CD8-positive, alpha-beta memory T cell (primary cell): ENCODE results near the gene NBEAL1. TPM values are rescaled to one million over a fixed set of nuclear protein-coding genes. Genes with fewer than 3 reads are reported as not detected.
"Not testable (repeated sequence)": the region's sequence is repeated elsewhere in the genome, so short reads cannot be mapped to it uniquely, and the experiment has no call there.

ENCODE experiments used
- CTCF ChIA-PET: fragments of 350-600 bp; sonication (Branson Sonifier 250); formaldehyde crosslinking; loops from one replicate; lab custom pipeline; 2021; ENCODE audit warnings: antibody characterized with exemption; lab: Charles Lee
- POLR2A ChIA-PET: fragments of 350-600 bp; sonication (Branson Sonifier 250); formaldehyde crosslinking; loops from one replicate; lab custom pipeline; 2021; ENCODE audit warnings: antibody characterized with exemption; lab: Charles Lee
- DNase-seq, 5 donors: peaks; one replicate each; pipeline versions ENCODE4 v3.0.0 to v3.0.0-alpha.2; 2020 to 2022; ENCODE audit warnings: mixed read lengths in 1 of 5
- H3K27ac ChIP-seq: one replicate; pipeline ENCODE4 v1.7.0; 2013; ENCODE audit warnings: low read depth, mild to moderate bottlenecking, low read length, moderate library complexity
- H3K27me3 ChIP-seq: 2 replicates; pipeline ENCODE4 v1.7.0; 2013; ENCODE audit warnings: low read length, mild to moderate bottlenecking; ENCODE audit not compliant: insufficient read depth, poor library complexity, severe bottlenecking
- H3K36me3 ChIP-seq: 2 replicates; pipeline ENCODE4 v1.7.0; 2013; ENCODE audit warnings: mild to moderate bottlenecking, low read length, moderate library complexity; ENCODE audit not compliant: insufficient read depth
- H3K4me1 ChIP-seq: 2 replicates; pipeline ENCODE4 v1.7.0; 2013; ENCODE audit warnings: mild to moderate bottlenecking, low read length, moderate library complexity; ENCODE audit not compliant: insufficient read depth
- H3K4me3 ChIP-seq: 2 replicates; pipeline ENCODE4 v1.7.0; 2013; ENCODE audit warnings: mild to moderate bottlenecking, low read length
- H3K9me3 ChIP-seq: 2 replicates; pipeline ENCODE4 v1.7.0; 2013; ENCODE audit warnings: mild to moderate bottlenecking, low read length
- H3K27ac Mint-ChIP-seq, 8 donors: one replicate each; pipeline ENCODE4 v1.8.0; 2020 to 2021; ENCODE audit warnings: mixed read lengths in 8 of 8, mild to moderate bottlenecking in 6 of 8, inconsistent platforms in 3 of 8, moderate library complexity in 3 of 8
- H3K27me3 Mint-ChIP-seq, 2 donors: one replicate each; pipeline ENCODE4 v1.8.0; 2020 to 2021; ENCODE audit warnings: mixed read lengths in 2 of 2, mild to moderate bottlenecking in 1 of 2, moderate library complexity in 1 of 2
- H3K36me3 Mint-ChIP-seq, 3 donors: one replicate each; pipeline ENCODE4 v1.8.0; 2020 to 2021; ENCODE audit warnings: mixed read lengths in 3 of 3, inconsistent platforms in 1 of 3, mild to moderate bottlenecking in 1 of 3
- H3K4me1 Mint-ChIP-seq, 3 donors: one replicate each; pipeline ENCODE4 v1.8.0; 2020 to 2021; ENCODE audit warnings: mixed read lengths in 3 of 3, inconsistent platforms in 1 of 3, mild to moderate bottlenecking in 1 of 3
- H3K4me3 Mint-ChIP-seq, 7 donors: one replicate each; pipeline ENCODE4 v1.8.0; 2020 to 2021; ENCODE audit warnings: mixed read lengths in 7 of 7, mild to moderate bottlenecking in 6 of 7, moderate library complexity in 4 of 7, inconsistent platforms in 2 of 7
- H3K9me3 Mint-ChIP-seq, 5 donors: one replicate each; pipeline ENCODE4 v1.8.0; 2020 to 2022; ENCODE audit warnings: mixed read lengths in 5 of 5, mild to moderate bottlenecking in 3 of 5, moderate library complexity in 2 of 5, inconsistent platforms in 1 of 5
- polyA plus RNA-seq: library from polyadenylated mRNA; unstranded; fragments of 300-500 nt; fragmentation: Illumina TruSeq; gene quantifications from one replicate; pipeline ENCODE4 v1.2.3, GENCODE V29; 2021
- total RNA-seq, 2 experiments: library from RNA; stranded (reverse); gene quantifications; one replicate each; pipeline ENCODE4 v1.2.3, GENCODE V29; 2021

NBEAL1 gene
- total and polyA plus RNA-seq, 3 experiments from 2014 or later, result 8.5 to 10.1 (median 8.6) TPM

DNA sequence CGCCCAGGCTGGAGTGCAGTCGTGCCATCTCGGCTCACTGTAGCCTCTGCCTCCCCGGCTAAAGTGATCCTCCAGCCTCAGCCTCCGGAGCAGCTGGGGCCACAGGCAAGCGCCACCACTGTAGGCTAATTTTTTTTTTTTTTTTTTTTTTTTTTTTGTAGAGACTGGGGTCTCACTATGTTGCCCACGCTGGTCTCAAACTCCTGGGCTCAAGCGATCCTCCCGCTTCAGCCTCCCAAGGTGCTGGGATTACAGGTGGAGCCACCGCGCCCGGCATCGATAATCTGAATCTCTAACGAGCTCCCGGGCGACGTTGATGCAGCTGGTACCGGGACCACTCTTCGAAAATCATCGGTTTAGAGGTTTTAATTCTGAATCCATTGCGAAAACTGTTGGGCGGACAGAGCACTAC, 223.6 kb downstream of the NBEAL1 start:
- H3K36me3 Mint-ChIP-seq, result peaks cover 5 to 25% (median 12%) of the 10 kb centered on the region in 3 donors
- peaks cover 23% of the 10 kb centered on the region for H3K4me1 ChIP-seq
- peak overlapping the region; percentile 99 for H3K4me3 ChIP-seq
- no peaks in the 10 kb centered on the region for H3K9me3 Mint-ChIP-seq
- no peaks in the 10 kb centered on the region for H3K9me3 ChIP-seq
- no peak for DNase-seq
- H3K4me1 Mint-ChIP-seq, result peaks cover 29 to 41% (median 31%) of the 10 kb centered on the region in 3 donors
- no peaks in the 10 kb centered on the region for H3K27me3 ChIP-seq
- peak overlapping the region; percentile 89 to 100 (median 98) for H3K4me3 Mint-ChIP-seq
- CTCF ChIA-PET, result interaction anchor here (0.6 to 3.4 kb wide), 10 partner anchors 9 to 664 kb away, joined by 3 to 19 read pairs (median 6); partner anchors contain the start of genes CARF and WDR12
- H3K27ac Mint-ChIP-seq, result peak overlapping the region; percentile 95 to 100 (median 99)
- POLR2A ChIA-PET, result interaction anchor here (0.6 to 1.6 kb wide), 2 partner anchors 12 to 577 kb away, joined by 3 to 4 read pairs; no protein-coding TSS in a partner anchor
- H3K27ac ChIP-seq, result peak overlapping the region; percentile 96
- no peaks in the 10 kb centered on the region for H3K36me3 ChIP-seq
- H3K27me3 Mint-ChIP-seq, result peaks cover 0 to 6% of the 10 kb centered on the region in 2 donors

GRCh38 chr2:203238704-203239526, 224.2 kb downstream of the NBEAL1 start, which contains the start of gene CYP20A1:
TSS of gene CYP20A1 (plus strand) at chr2:203239018. CDS start at chr2:203239063, 45 bp downstream.
- peak; percentile 94 to 99 (median 97) for DNase-seq
- H3K27ac ChIP-seq, result peak within 1 kb of the TSS; percentile 96
- no peaks in the 10 kb centered on the region for H3K36me3 ChIP-seq
- CTCF ChIA-PET, result interaction anchor here (0.6 to 3.4 kb wide), 13 partner anchors 9 to 665 kb away, joined by 3 to 19 read pairs (median 5); partner anchors contain the start of genes ABI2, CARF and WDR12
- POLR2A ChIA-PET, result interaction anchor here (0.6 to 1.6 kb wide), 7 partner anchors 13 to 1458 kb away, joined by 3 to 7 read pairs (median 4); partner anchors contain the start of genes ABI2, ALS2, CARF and WDR12
- peak within 1 kb of the TSS; percentile 99 for H3K4me3 ChIP-seq
- Mint-ChIP-seq H3K27ac (peak within 1 kb of the TSS; percentile 95 to 100 (median 99)), H3K4me3 (peak within 1 kb of the TSS; percentile 89 to 100 (median 98)), H3K27me3 (peaks cover 0 to 6% of the 10 kb centered on the region in 2 donors), H3K9me3 (no peaks in the 10 kb centered on the region), H3K4me1 (peaks cover 31 to 43% (median 31%) of the 10 kb centered on the region in 3 donors), H3K36me3 (peaks cover 5 to 30% (median 13%) of the 10 kb centered on the region in 3 donors)
- peaks cover 23% of the 10 kb centered on the region for H3K4me1 ChIP-seq
- no peaks in the 10 kb centered on the region for H3K9me3 ChIP-seq
- no peaks in the 10 kb centered on the region for H3K27me3 ChIP-seq

GRCh38 chr2:203240491-203240890, 225.8 kb downstream of the NBEAL1 start:
- Histone ChIP-seq H3K9me3 (no peaks in the 10 kb centered on the region), H3K36me3 (no peaks in the 10 kb centered on the region), H3K27ac (peak overlapping the region; percentile 96), H3K4me3 (peak overlapping the region; percentile 99), H3K27me3 (no peaks in the 10 kb centered on the region), H3K4me1 (peaks cover 23% of the 10 kb centered on the region)
- Mint-ChIP-seq H3K9me3 (no peaks in the 10 kb centered on the region), H3K27ac (peak overlapping the region in 6 of 8 donors; percentile 57 to 100 (median 99)), H3K36me3 (peaks cover 5 to 39% (median 14%) of the 10 kb centered on the region in 3 donors), H3K4me3 (peak overlapping the region; percentile 15 to 100 (median 97)), H3K4me1 (peaks cover 34 to 53% (median 35%) of the 10 kb centered on the region in 3 donors), H3K27me3 (peaks cover 0 to 6% of the 10 kb centered on the region in 2 donors)
- DNase-seq, result no peak
- CTCF ChIA-PET, result interaction anchor here (1.8 kb wide), 1 partner anchor 88 kb away, joined by 5 read pairs; the partner anchor contains the start of gene ABI2
- POLR2A ChIA-PET, result no interaction called here

- Mint-ChIP-seq H3K9me3 (no peaks in the 10 kb centered on the region), H3K27ac (peak overlapping the region in 5 of 8 donors; percentile 18 to 87 (median 66)), H3K4me3 (peak overlapping the region in 2 of 7 donors; percentile 32 to 35), H3K4me1 (peaks cover 42 to 62% (median 46%) of the 10 kb centered on the region in 3 donors), H3K27me3 (peaks cover 0 to 6% of the 10 kb centered on the region in 2 donors), H3K36me3 (peaks cover 5 to 51% (median 17%) of the 10 kb centered on the region in 3 donors)
- Histone ChIP-seq H3K4me1 (peaks cover 23% of the 10 kb centered on the region), H3K27ac (no peak overlapping the region), H3K4me3 (no peak overlapping the region), H3K27me3 (no peaks in the 10 kb centered on the region), H3K36me3 (peaks cover 12% of the 10 kb centered on the region), H3K9me3 (no peaks in the 10 kb centered on the region)
- ChIA-PET CTCF (no interaction called here), POLR2A (interaction anchor here (0.5 kb wide), 1 partner anchor 655 kb away, joined by 4 read pairs; no protein-coding TSS in a partner anchor)
- DNase-seq, result no peak
Observed at GRCh38 chr2:203242518-203242917, 227.8 kb downstream of the NBEAL1 start.

DNA sequence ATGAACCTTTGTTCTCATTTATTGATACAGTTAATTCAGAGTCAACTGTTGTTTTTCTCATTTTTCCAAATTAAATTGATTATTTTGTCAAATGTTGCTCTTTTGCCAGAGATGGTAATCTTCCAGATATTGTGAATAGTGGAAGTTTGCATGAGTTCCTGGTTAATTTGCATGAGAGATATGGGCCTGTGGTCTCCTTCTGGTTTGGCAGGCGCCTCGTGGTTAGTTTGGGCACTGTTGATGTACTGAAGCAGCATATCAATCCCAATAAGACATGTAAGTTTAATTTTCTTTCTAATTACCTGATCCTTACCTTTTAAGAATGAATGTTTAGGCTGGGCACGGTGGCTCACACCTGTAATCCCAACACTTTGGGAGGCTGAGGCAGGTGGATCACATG, 232.0 kb downstream of the NBEAL1 start:
- no peaks in the 10 kb centered on the region for H3K4me1 ChIP-seq
- H3K4me3 Mint-ChIP-seq, result no peak overlapping the region
- H3K9me3 ChIP-seq, result no peaks in the 10 kb centered on the region
- ChIA-PET CTCF (no interaction called here), POLR2A (no interaction called here)
- peaks cover 5 to 67% (median 20%) of the 10 kb centered on the region in 3 donors for H3K36me3 Mint-ChIP-seq
- H3K27ac ChIP-seq, result no peak overlapping the region
- no peaks in the 10 kb centered on the region for H3K27me3 ChIP-seq
- H3K4me1 Mint-ChIP-seq, result peaks cover 21 to 37% (median 31%) of the 10 kb centered on the region in 3 donors
- no peaks in the 10 kb centered on the region for H3K9me3 Mint-ChIP-seq
- H3K4me3 ChIP-seq, result no peak overlapping the region
- no peak overlapping the region for H3K27ac Mint-ChIP-seq
- no peak for DNase-seq
- no peaks in the 10 kb centered on the region for H3K27me3 Mint-ChIP-seq
- H3K36me3 ChIP-seq, result peaks cover 12% of the 10 kb centered on the region

- ChIA-PET POLR2A (no interaction called here), CTCF (interaction anchor here (1.5 kb wide), 1 partner anchor 14 kb away, joined by 5 read pairs; the partner anchor contains the start of gene CYP20A1)
- Mint-ChIP-seq H3K9me3 (peaks cover 0 to 1% (median 0%) of the 10 kb centered on the region in 5 donors), H3K4me3 (no peak overlapping the region), H3K4me1 (peaks cover 8 to 10% (median 8%) of the 10 kb centered on the region in 3 donors), H3K36me3 (peaks cover 26 to 81% (median 27%) of the 10 kb centered on the region in 3 donors), H3K27me3 (no peaks in the 10 kb centered on the region), H3K27ac (peak overlapping the region in 4 of 8 donors; percentile 50 to 74 (median 55))
- Histone ChIP-seq H3K36me3 (peaks cover 14% of the 10 kb centered on the region), H3K27ac (no peak overlapping the region), H3K4me3 (no peak overlapping the region), H3K4me1 (no peaks in the 10 kb centered on the region), H3K27me3 (no peaks in the 10 kb centered on the region), H3K9me3 (no peaks in the 10 kb centered on the region)
- no peak for DNase-seq
Observed at GRCh38 chr2:203252818-203253217, 238.1 kb downstream of the NBEAL1 start.

- H3K27me3 Mint-ChIP-seq, H3K4me3 Mint-ChIP-seq, H3K27ac ChIP-seq, H3K4me3 ChIP-seq, H3K4me1 ChIP-seq, H3K9me3 Mint-ChIP-seq, H3K27me3 ChIP-seq, H3K27ac Mint-ChIP-seq, DNase-seq, POLR2A ChIA-PET, H3K9me3 ChIP-seq: not testable (repeated sequence)
- peaks cover 10 to 13% (median 11%) of the 10 kb centered on the region in 3 donors for H3K4me1 Mint-ChIP-seq
- peaks cover 26 to 81% (median 30%) of the 10 kb centered on the region in 3 donors for H3K36me3 Mint-ChIP-seq
- peaks cover 17% of the 10 kb centered on the region for H3K36me3 ChIP-seq
- CTCF ChIA-PET, result interaction anchor here (1.8 kb wide), 1 partner anchor 10 kb away, joined by 6 read pairs; no protein-coding TSS in a partner anchor
Observed at GRCh38 chr2:203253422-203254095, 238.9 kb downstream of the NBEAL1 start.
